ENCODE measurements around the gene NR3C2. TPM values are rescaled to one million over a fixed set of nuclear protein-coding genes. Genes with fewer than 3 reads are reported as not detected.

NR3C2 gene
- total RNA-seq, 1 experiment from 2014 or later = 0.91 TPM

DNA sequence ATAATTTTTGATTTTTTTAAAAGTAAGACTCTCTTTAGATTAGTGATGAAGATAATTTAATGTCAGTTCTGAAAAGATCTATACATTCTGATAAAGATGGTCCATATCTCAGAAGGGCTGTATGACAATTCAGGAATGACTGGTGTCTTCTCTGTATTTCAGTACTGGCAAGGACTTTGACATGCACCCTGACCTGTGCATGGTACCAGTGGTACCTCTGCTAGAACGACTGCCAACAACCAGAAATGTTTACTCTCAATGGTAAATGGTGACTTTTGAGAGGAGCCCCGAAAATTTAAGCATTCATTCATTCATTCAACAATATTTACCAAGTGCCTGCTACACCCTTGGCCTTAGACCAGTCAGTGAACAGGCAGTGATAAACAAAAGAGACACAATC, 4.8 kb downstream of the NR3C2 start:
- in situ Hi-C loops (cut with HindIII; ENCODE audit: low pct_unique_long_range_greater_than_20kb, low sequenced_read_pairs) = no loop called here
- DNase-seq (ENCODE audit: low read depth) = no peak

DNA sequence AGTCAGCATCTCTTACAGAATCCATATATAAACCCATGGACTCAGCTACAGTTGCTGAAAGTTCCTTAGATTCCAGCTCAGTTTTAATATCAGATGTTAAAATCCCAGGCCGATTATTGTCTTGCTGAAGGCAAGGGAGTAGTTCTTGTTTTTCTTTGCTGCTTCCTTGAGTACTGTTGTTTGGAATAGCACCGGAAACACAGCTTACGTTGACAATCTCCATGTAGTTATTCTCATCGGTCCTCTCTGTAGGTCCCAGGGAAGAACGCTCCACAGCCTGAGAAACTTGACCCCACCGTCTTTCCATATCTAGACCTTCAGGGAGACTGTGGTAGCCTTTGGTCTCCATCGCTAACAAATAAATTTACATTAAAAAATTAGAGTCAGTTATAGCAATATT, 5.7 kb downstream of the NR3C2 start:
- DNase-seq (ENCODE audit: low read depth) = no peak
- in situ Hi-C loops (cut with HindIII; ENCODE audit: low pct_unique_long_range_greater_than_20kb, low sequenced_read_pairs) = no loop called here

DNA sequence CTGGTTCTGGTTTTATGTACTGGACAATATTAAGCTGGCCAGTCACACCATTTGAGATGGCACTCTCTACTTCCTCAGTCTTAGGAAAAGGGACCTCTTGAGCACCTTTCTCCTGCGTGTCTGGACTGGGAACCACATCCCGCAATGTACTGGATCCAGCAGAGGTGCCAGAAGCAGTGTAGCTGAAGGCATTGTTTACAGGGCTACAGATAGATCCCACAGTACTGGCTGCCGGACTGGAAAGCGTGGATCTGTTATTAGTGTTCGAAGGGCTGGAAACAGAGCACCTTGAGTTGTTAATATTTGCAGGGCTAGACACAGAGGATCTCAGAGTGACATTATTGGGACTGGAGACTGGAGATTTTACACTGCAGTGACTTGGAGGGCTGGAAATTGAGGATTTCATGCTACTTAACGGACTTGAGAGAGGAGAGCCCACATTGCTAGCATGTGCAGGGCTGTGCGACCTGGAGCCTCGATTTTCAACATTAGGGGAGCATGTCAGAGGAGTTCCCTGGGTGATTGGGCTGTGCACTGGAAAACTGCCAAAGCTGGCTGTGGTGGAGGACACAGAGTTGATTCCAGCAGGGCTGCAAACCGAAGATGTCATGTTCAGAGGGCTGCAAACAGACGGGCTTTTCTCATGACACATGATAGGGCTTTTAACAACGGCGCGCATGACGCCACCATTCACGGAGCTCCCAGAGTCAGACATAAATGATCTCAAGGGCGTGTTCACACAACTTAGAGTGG, 6.4 kb downstream of the NR3C2 start:
- in situ Hi-C loops (cut with HindIII; ENCODE audit: low pct_unique_long_range_greater_than_20kb, low sequenced_read_pairs) = no loop called here
- DNase-seq (ENCODE audit: low read depth) = no peak

DNA sequence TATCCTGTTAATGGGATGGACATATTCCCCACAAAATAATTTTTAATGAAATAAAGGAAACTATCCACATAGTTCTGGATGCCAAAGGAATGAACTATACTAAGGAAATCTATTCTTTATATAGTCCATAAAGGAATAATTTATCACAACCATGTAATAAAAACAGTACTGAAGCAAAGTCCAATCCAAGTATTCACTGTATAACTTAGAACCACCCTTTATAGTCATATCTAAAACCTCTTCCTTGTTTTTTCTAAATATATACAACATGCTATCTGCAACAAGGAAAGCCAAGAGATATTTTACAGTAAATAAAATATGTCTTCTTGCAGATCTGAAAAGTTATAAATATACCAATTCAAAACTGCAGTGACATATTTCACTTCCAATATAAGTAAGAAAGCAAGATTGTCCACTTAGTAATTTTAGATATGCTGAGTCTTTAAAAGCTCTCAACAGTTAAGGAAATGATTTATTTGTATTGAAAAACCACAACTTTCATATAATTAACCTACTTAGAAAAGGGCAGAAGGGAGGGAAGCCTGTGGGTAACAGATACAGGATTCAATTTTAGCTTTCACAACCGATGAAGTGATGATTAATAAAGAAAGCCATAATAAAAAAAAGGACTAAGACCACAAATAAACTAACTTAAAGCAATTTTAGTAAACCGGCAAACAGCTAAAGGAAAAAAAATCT, 8.0 kb downstream of the NR3C2 start:
- in situ Hi-C loops (cut with HindIII; ENCODE audit: low pct_unique_long_range_greater_than_20kb, low sequenced_read_pairs) = no loop called here
- DNase-seq (ENCODE audit: low read depth) = no peak

DNA sequence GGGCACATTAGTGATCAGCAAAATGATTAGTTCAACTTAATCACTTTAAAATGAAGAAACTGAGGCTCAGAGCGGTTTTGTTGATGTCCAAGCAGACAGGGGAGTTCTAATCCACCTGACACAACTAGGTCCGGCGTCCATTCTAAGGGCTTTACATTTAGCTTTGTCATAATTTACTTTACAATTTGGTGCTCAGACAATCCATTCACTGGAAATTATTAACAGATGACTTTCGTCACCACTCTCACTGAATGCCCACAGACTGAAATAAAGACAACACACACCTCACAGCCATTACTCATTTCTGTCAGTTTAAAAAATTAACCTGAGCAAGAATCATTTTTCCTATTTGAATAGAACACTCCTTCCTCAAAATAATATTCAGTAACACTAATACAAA, 10.8 kb downstream of the NR3C2 start:
- in situ Hi-C loops (cut with HindIII; ENCODE audit: low pct_unique_long_range_greater_than_20kb, low sequenced_read_pairs) = no loop called here
- DNase-seq (ENCODE audit: low read depth) = peak; percentile 74

DNA sequence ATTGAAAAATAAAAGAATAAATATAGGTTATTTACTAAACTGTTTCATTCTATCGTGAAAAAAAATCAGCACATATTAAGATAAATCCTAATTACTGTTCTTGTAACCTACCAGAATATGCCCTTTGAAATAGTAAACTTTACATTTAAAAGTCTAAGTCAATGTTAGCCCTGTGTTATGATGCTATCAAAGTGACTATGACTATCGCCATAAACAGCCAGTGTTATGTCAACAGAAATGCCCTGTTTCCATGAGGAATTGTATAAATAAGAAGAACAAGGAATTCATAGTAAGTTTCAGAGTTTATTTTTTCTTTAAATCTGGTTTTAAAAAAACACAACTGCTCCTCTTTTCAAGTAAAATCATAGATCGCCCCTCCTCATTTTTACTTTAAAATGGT, 11.4 kb downstream of the NR3C2 start:
- DNase-seq (ENCODE audit: low read depth) = peak; percentile 16
- in situ Hi-C loops (cut with HindIII; ENCODE audit: low pct_unique_long_range_greater_than_20kb, low sequenced_read_pairs) = no loop called here

DNA sequence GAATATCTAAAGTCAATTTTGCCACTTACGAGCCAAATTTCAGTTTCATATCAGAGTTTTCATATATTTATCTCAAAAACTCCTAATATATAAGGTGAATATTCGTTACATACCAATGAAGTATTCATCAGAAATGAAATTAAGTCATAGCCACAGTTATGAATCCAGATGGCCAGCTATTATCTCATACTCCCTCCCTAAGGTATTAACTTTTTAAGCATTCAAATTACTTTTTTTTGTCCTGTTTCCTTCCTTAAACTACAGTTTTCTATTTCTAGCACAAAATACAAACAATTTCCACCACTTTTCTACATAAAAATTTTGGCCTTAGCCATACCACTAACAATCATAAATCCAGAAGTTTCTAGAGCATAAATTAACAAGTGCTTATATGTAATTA, 13.0 kb downstream of the NR3C2 start:
- no peak for DNase-seq (ENCODE audit: low read depth)
- in situ Hi-C loops (cut with HindIII; ENCODE audit: low pct_unique_long_range_greater_than_20kb, low sequenced_read_pairs) = no loop called here

DNA sequence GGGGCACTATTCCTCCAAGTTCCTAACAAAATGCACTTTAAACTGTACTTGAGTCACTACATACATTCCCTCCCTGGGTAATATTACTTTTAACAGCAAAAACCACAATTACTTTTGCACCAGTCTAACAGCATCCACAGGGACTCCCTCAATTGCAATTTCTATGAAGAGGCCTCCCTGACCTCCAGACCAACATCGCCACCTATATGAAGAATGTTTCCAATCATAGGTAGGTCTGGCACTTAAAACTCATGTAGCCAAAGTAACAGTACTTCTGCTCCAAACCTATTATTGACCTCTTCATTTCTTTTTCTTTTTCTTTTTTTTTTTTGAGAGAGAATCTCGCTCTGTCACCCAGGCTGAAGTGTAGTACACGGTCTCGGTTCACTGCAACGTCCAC, 15.6 kb downstream of the NR3C2 start:
- in situ Hi-C loops (cut with HindIII; ENCODE audit: low pct_unique_long_range_greater_than_20kb, low sequenced_read_pairs) = no loop called here
- no peak for DNase-seq (ENCODE audit: low read depth)

DNA sequence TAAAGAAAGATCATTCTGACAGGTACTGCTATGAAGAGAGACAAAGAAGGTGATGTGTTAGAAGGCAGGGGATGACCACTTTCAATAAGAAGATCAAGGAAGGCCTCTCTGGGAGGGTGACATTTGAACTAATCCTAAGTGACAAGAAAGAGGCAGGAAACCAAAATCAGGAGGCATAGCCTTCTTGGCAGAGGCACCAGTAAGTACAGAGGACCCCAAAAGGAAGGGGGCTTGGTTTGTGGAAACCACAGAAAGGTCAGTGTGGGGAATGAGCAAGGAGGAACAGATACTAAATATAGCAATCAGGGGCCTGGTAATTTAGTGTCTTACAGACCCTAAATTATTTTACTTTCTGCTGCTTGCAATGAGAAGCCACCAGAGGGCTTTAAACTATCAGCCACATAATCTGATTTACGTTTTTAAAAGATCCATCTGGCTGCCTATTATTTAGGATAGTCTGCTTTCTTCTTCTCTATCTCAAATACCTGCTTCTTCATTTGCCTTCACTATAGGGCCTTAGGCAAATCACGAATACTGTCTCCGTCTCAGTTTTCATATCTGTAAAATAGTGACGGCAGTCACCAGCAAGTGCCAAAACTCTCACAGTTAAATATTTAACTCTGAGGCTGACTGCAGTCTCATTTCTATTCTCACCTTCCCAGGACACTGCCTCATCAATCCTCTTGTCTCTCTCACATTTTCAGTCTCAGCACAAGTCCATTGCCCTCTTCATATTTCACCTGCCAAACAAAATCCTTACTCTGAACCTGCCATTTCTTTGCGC, 16.7 kb downstream of the NR3C2 start:
- in situ Hi-C loops (cut with HindIII; ENCODE audit: low pct_unique_long_range_greater_than_20kb, low sequenced_read_pairs) = no loop called here
- no peak for DNase-seq (ENCODE audit: low read depth)

DNA sequence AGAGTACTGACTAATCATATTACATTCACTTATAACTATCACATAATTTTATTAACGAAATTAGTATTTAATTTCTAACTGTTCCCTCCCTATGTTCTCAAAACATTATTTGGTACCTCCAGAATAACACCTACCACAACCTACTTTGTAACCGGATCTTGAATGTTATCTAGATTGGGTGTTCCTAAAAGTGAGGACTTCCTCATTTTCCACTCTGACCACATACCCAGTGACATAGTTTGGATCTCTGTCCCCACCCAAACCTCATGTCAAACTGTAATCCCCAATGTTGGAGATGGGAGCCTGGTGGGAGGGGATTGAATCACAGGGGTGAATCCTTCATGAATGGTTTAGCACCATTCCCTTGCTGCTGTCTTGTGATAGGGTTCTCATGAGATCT, 21.8 kb downstream of the NR3C2 start:
- in situ Hi-C loops (cut with HindIII; ENCODE audit: low pct_unique_long_range_greater_than_20kb, low sequenced_read_pairs) = no loop called here
- no peak for DNase-seq (ENCODE audit: low read depth)

DNA sequence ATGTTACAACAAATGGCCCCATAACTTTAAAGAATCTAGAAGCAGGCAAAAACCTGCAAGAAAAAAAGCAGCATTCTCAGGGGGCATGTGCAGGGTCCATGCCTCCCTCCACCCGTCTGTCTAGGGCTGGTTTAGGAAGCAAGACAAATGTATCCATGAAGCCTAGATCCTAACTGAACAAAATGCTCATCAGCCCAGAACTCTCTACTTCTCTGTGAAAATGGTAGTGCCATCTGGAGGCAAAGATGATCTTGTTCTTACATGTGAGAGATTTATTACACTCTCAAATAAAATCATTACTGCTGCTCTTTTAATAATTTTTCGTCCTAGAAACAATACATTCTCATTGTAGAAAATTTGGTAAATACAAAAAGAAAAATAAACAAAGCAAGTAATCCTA, 26.7 kb downstream of the NR3C2 start:
- in situ Hi-C loops (cut with HindIII; ENCODE audit: low pct_unique_long_range_greater_than_20kb, low sequenced_read_pairs) = no loop called here
- peak; percentile 35 for DNase-seq (ENCODE audit: low read depth)

DNA sequence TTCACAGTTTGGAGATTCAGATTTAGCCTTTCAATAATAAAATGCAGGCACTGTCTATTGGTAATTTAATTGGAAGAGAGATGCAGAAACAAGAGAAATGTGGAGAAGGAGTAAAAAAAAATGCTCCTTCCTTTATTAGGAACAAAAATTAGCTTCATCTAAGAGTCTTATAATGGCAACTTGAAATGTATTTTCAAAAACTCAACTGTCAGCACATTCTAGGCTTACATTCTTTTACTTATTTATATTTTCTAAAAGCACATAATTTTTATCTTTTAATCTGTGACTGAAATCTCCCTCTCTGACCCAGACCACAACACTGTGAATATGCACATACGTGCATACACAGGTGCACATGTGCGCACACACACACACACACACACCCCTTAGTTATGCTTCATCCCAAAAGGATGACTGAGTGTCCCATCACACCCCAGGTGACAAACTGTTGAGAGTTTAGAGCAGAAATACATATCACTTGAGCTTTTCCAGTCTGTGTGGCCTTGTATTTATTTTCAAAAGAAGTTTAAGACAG, 29.7 kb downstream of the NR3C2 start:
- in situ Hi-C loops (cut with HindIII; ENCODE audit: low pct_unique_long_range_greater_than_20kb, low sequenced_read_pairs) = no loop called here
- no peak for DNase-seq (ENCODE audit: low read depth)

DNA sequence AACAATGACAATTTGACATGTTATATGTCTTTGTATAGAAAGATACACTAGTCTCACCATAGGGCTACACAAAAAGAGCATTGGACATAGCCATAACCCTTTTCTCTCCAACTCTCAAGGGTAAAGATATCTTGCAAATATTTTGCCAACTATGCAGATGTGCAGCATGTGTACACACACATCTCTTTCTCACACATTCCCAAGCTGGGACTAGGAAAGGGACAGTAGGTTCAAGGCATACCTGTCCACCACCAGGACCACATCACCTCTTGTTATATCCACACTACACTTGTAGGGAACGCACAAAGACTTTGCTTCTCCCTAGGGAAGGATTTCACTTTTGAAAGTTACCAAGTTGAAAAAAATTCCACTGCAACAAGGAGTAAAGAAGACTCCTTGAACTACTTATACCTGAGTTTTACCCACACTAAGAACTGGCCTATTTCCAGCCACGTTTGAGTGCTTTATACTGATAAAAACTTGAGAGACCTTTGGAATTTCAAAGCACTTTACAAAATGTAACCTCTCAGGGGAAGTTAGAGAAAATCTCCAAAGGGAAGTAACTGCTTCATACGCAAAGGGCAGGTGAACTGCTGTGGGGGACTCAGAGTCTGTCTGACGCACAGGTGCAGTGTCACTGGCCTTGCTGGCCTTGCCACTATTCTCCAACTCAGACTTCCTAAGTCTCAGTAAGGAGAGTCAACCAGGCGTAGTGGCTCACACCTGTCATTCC, 36.9 kb downstream of the NR3C2 start:
- no peak for DNase-seq (ENCODE audit: low read depth)
- in situ Hi-C loops (cut with HindIII; ENCODE audit: low pct_unique_long_range_greater_than_20kb, low sequenced_read_pairs) = no loop called here

DNA sequence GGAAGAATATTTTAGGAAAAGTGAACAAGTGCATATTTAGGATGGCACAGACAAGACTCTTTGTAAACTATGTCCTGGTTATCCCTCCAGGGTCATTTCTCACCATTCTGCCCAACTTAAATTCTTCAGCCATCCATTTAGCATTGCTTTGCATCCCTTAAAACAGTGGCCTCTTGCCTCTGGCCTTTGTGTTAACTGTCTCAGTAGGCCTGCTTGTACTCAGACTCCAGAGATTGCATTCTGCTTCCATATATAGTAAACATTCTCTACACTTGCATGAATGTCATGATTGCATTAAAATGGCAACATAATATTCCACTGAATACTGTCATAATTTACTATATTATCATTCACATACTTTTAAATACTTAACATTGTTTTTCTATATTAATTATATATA, 43.2 kb downstream of the NR3C2 start:
- DNase-seq (ENCODE audit: low read depth) = no peak
- in situ Hi-C loops (cut with HindIII; ENCODE audit: low pct_unique_long_range_greater_than_20kb, low sequenced_read_pairs) = no loop called here

DNA sequence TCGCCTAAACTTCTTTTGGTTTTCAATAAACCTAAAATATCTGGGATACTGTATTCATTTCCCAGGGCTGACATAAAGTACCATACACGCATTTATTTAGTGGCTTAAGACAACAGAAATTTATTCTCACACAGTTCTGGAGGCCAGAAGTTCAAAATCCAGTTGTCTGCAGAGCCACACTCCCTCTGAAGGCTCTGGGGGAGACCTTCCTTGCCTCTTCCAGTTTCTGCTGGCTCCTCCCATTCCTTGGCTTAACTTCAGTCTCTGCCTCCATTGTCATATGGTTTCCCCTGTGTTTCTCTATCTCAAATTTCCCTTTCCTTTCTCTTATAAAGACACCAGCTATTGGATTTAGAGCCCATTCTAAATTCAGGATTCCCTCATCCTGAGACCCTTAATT, 44.4 kb downstream of the NR3C2 start:
- DNase-seq (ENCODE audit: low read depth) = no peak
- in situ Hi-C loops (cut with HindIII; ENCODE audit: low pct_unique_long_range_greater_than_20kb, low sequenced_read_pairs) = no loop called here

DNA sequence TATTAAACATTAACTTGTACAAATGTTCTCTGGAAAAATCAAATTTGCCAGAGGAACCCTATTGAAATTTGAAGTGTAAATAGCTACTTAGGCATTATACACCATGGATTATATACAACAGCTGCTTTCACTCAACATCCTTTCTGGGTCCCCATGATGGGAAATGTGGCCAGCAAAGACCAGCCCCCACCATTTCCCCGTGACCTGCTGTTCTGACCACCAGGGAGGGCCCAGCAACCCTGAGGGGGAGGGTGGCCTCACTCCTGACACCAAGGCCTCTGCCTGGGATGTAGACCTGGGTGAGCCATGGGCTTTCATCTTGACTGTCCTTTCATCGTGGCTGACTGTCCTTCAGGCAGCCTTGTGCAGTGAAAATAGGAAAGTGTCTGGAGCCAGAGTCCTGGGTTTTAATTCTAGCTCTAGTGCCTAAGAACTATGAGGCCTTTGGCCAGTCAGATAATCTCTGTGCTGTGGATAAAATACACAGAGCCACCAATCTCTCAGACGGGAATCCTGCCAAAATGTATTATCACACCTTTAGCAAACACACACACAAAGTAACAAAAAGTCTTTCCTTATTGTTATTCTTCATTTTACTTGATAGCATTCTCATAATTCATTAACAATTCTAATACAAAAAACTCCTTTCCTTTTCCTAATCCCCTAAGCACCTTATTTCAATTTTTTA, 45.1 kb downstream of the NR3C2 start:
- no peak for DNase-seq (ENCODE audit: low read depth)
- in situ Hi-C loops (cut with HindIII; ENCODE audit: low pct_unique_long_range_greater_than_20kb, low sequenced_read_pairs) = no loop called here

DNA sequence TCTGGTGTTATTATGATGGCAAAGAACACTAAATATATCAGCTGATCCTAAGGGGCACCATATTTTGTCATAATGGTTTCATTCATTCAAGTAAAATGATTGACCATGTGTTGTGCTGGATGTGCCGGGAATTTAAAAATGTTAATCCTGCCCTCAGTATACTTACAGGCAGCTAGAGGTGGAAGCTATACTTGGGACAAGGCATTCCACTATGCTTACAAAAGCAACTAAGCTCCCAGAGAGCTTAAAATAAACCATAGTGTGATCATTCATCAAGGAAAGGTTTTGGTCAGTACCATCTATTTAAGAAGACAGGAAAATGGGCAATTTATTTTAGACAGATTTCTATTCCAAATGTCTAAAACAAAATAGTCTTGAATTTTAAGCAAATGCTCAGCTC, 46.4 kb downstream of the NR3C2 start:
- in situ Hi-C loops (cut with HindIII; ENCODE audit: low pct_unique_long_range_greater_than_20kb, low sequenced_read_pairs) = no loop called here
- DNase-seq (ENCODE audit: low read depth) = no peak

DNA sequence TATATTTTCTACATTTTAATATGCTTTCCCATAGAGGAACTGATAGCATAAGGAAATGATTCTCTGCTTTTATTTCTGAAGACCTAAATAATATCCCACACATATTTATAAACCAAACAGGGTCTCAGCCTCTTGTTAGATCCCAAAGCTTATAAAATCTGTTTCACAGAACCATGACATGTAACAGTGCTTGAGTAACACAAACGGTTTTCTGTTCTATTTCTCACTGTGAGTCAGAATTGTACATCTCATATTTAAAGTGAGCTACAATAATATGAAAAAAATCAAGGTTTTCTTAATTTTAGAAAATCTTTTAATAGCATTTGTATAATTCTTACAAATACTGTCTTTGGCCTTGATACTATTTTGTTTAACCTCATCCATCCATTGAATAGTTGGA, 51.2 kb downstream of the NR3C2 start:
- no peak for DNase-seq (ENCODE audit: low read depth)
- in situ Hi-C loops (cut with HindIII; ENCODE audit: low pct_unique_long_range_greater_than_20kb, low sequenced_read_pairs) = no loop called here

Data from Caki2 (cell line).